Loucy (cell line): Measurements from ENCODE around the gene PDE8A.
"Not testable (repeated sequence)": the region's sequence is repeated elsewhere in the genome, so short reads cannot be mapped to it uniquely, and the experiment has no call there.

ENCODE experiments used
- EZH2phosphoT487 ChIP-seq: fragments of 200-600 bp; IDR thresholded peaks from 2 replicates; pipeline ENCODE4 v1.6.1; 2018; ENCODE audit warnings: antibody characterized with exemption, mild to moderate bottlenecking, moderate library complexity, borderline replicate concordance
- TF ChIP-seq, protein P1 (sequence below): fragments of 200-600 bp; sonication (generic); conservative IDR thresholded peaks from 2 replicates; pipeline ENCODE4 v1.5.1; 2014; ENCODE audit warnings: mild to moderate bottlenecking, antibody characterized with exemption, low read length

DNA sequence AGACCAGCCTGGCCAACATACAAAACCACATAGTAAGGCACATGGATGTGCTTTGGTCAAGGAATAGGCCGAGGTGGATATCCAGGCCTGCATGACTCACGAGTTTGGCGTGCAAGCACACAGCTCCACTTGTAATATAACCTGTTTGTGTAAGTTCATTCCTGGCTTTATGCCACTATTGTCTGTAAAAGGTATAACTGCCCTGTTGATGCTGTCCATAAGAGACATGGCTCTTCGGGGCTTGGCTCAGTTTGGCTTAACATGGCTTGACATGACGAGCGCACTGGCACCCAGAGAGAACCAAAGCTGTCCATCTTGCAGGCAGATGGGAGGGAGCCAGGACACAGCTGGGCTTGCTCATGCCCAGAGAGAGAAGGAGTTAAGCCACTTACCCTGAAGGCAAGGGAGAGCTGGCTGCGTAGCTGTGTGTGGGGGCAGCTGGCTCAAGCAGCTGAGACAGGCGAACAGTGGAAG is 195.4 kb downstream of the PDE8A start:
- TF ChIP-seq, protein P1, sequence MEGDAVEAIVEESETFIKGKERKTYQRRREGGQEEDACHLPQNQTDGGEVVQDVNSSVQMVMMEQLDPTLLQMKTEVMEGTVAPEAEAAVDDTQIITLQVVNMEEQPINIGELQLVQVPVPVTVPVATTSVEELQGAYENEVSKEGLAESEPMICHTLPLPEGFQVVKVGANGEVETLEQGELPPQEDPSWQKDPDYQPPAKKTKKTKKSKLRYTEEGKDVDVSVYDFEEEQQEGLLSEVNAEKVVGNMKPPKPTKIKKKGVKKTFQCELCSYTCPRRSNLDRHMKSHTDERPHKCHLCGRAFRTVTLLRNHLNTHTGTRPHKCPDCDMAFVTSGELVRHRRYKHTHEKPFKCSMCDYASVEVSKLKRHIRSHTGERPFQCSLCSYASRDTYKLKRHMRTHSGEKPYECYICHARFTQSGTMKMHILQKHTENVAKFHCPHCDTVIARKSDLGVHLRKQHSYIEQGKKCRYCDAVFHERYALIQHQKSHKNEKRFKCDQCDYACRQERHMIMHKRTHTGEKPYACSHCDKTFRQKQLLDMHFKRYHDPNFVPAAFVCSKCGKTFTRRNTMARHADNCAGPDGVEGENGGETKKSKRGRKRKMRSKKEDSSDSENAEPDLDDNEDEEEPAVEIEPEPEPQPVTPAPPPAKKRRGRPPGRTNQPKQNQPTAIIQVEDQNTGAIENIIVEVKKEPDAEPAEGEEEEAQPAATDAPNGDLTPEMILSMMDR, result not testable (repeated sequence)
- not testable (repeated sequence) for TF ChIP-seq EZH2phosphoT487
